Neural cell (in vitro differentiated cells): ENCODE results near the gene SMIM38.

Experiments used
- CTCF ChIP-seq: fragments of 450-650 bp; IDR thresholded peaks from 2 replicates; pipeline ENCODE4 v1.5.1; 2014; ENCODE audit warnings: antibody characterized with exemption, mild to moderate bottlenecking, moderate library complexity; ENCODE audit not compliant: poor library complexity, severe bottlenecking
- RAD21 ChIP-seq: fragments of 450-650 bp; conservative IDR thresholded peaks from 2 replicates; pipeline ENCODE4 v1.6.1; 2014; ENCODE audit warnings: antibody characterized with exemption, mild to moderate bottlenecking, moderate library complexity

GRCh38 chr11:69116671-69117070, 39.1 kb upstream of the SMIM38 start:
- TF ChIP-seq CTCF: no peak
- no peak for TF ChIP-seq RAD21
